ENCODE results near the gene PSMC1. TPM values are rescaled to one million over a fixed set of nuclear protein-coding genes. Genes with fewer than 3 reads are reported as not detected.

Gene PSMC1
- total RNA-seq, 1 donor from 2014 or later = 162 TPM

DNA sequence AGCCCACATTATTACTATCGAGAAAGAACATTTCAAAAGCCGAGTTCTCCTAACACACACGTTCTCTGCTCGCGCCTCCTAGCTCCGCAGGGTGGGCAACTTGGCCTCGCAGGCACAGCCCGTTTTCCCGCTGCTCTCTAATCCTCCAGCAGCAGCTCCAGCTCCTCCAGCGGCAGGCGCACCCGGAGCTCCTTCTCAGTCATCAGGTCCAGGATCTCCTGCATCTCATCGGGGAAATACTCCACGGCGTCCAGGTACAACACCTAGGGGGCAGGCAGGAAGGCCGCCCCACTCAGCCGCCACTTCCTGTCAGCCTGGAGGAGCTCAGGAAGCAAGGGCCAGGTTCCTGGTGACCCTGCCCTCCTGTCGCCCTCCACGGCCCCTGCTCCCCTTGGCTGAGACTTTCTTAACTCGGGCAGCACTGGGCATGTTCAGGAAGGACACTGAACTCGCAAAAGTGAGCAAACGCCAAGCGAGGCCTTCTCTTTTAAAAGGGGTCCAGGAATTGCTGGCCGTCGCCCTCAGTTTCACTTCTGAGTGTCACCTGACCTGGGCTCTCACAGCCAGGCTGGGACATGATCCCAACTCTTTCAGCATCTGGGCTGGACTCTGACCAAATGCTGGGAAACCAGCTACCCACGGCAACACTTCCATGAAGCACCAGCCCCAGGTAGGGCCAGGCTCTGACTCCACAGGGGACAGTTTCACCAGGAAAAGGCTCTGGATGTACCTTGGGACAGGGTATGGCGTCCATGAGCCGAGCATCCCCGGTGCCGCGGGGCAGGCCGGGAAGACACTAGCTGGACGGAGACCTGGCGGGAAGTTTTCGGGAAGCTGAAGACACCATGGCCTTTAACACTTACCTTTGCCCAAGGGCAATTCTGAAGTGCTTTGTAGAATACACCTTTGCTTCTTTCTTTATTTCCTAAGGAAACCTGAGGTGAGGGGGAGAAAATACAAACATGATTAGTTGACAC lies 22.1 kb downstream of the PSMC1 start:
- H3K9me3 Mint-ChIP-seq = no peaks in the 10 kb centered on the region
- H3K27ac Mint-ChIP-seq = no peak overlapping the region
- no peak overlapping the region for H3K4me3 Mint-ChIP-seq (ENCODE audit: low read depth)
- H3K4me1 Mint-ChIP-seq (ENCODE audit: low read depth) = peaks cover 17% of the 10 kb centered on the region
- no peak for DNase-seq (ENCODE audit: low spot score)
- no peaks in the 10 kb centered on the region for H3K27me3 Mint-ChIP-seq (ENCODE audit: low read depth)
- peaks cover 24% of the 10 kb centered on the region for H3K36me3 Mint-ChIP-seq (ENCODE audit: low read depth)
- intact Hi-C loops (cut with micrococcal nuclease) = no loop called here

DNA sequence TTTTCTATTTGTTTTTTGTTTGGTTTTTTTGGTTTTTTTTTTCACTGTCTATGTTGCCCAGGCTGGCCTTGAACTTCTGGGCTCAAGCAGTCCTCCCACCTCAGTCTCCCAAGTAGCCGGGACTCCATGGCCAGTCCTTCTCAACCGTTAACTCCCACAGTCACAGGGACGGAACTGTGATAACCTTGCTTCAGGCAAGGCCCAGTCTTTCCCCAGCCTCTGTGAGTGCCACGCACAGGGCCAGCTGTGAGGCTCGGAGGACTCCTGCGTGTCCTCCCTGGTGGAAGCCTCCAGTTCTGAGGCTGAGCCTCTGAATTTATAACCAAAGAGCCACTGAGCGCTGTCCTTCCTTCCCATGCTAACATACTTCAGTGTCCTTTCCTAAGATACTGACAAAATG lies 23.7 kb downstream of the PSMC1 start:
- intact Hi-C loops (cut with micrococcal nuclease) = no loop called here
- H3K4me1 Mint-ChIP-seq (ENCODE audit: low read depth) = peaks cover 12% of the 10 kb centered on the region
- no peaks in the 10 kb centered on the region for H3K27me3 Mint-ChIP-seq (ENCODE audit: low read depth)
- no peak for DNase-seq (ENCODE audit: low spot score)
- no peaks in the 10 kb centered on the region for H3K9me3 Mint-ChIP-seq
- no peak overlapping the region for H3K27ac Mint-ChIP-seq
- no peak overlapping the region for H3K4me3 Mint-ChIP-seq (ENCODE audit: low read depth)
- peaks cover 13% of the 10 kb centered on the region for H3K36me3 Mint-ChIP-seq (ENCODE audit: low read depth)

DNA sequence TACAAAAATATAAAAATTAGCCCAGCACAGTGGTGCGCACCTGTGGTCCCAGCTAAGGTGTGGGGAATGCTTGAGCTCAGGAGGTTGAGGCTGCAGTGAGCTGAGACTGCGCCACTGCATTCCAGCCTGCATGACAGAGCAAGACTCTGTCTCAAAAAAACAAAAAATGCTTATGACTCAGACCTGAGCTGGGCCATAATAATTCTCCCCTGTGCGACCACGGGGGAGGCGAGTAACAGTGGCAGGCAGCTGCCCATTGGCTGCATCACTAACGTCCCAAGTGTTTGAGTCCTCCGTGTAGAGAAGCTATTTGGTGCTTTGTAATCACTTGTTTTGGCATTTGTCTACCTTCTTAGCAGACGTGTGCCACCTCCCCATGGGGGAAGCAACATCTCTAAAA lies 24.9 kb downstream of the PSMC1 start:
- H3K36me3 Mint-ChIP-seq (ENCODE audit: low read depth) = peaks cover 17% of the 10 kb centered on the region
- H3K27me3 Mint-ChIP-seq (ENCODE audit: low read depth) = no peaks in the 10 kb centered on the region
- H3K27ac Mint-ChIP-seq = no peak overlapping the region
- intact Hi-C loops (cut with micrococcal nuclease) = no loop called here
- peaks cover 4% of the 10 kb centered on the region for H3K4me1 Mint-ChIP-seq (ENCODE audit: low read depth)
- no peak overlapping the region for H3K4me3 Mint-ChIP-seq (ENCODE audit: low read depth)
- no peaks in the 10 kb centered on the region for H3K9me3 Mint-ChIP-seq
- no peak for DNase-seq (ENCODE audit: low spot score)

DNA sequence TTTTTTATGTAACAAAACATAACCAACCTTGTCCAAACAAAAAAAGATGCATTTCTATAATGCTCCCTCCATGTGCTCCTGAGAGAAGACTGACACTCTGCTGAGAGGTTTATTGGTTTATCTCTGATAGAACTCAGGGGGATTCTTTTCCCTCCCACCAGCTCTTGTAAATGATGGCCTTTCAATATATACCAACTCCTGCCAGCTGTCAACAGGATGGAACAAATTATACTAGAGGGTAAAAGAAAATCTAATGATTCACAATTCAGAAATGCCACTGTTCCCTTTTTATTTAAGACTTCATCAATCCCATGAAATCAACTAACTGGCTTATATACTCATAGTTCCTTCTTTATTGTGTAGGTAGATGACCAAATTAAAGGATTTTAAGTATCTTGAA lies 25.4 kb downstream of the PSMC1 start:
- Mint-ChIP-seq H3K36me3 (ENCODE audit: low read depth) (peaks cover 15% of the 10 kb centered on the region), H3K27ac (no peak overlapping the region), H3K4me1 (ENCODE audit: low read depth) (no peaks in the 10 kb centered on the region), H3K9me3 (no peaks in the 10 kb centered on the region), H3K27me3 (ENCODE audit: low read depth) (no peaks in the 10 kb centered on the region), H3K4me3 (ENCODE audit: low read depth) (no peak overlapping the region)
- intact Hi-C loops (cut with micrococcal nuclease) = no loop called here
- DNase-seq (ENCODE audit: low spot score) = no peak

DNA sequence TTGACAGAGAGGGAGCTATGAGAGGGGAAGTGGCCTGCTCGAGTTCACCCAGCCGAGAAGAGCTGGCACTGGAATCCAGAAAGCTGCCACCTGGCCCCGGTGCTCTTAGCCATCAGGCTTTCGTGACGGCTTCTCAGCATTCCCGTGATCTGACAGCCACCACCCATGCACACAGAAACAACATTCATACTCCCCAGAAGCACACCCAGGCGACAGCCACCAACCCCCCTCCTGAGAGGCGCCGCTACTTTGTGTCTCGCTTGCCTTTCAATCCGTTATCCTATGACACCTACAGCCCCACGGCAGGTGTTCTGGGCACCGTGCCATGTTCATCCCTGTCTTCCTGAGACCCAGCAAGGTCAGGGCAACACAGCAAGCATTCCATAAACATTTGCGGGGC lies 31.4 kb downstream of the PSMC1 start:
- intact Hi-C loops (cut with micrococcal nuclease) = no loop called here

DNA sequence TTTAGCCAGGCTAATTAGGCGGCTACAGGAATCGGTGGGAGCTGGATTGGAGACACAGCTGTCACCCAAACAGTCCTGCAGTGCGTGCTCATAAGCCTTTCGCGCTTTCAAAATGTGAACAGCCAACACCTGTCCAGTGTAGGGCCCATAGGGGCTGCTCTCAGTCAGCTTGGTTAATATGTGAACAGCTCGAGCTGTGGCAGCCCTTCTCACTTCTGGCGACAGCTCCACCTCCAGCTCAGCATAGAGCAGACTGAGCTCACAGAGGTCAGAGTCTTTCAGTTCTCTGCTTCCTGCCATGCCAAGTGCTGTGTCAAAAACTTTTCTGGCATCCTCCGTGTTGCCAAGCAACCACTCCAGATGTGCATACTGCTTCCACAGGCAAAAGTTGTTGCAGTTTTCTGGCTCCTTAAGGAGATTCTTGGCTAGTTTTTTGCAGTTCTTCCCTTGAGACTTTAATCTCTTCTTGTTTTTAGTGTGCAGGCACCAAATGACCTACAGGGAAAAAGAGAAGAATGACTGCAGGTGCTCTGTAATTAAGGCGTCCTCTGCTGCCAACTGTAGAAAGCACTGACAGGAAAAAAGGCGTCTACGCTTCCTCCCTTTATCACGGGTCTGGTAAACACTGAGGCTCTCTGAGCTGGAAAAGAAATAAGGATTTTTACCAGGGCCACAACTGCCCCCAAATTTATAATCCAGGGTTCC lies 32.5 kb downstream of the PSMC1 start:
- intact Hi-C loops (cut with micrococcal nuclease) = no loop called here
- no peak overlapping the region for H3K4me3 Mint-ChIP-seq (ENCODE audit: low read depth)
- peaks cover 11% of the 10 kb centered on the region for H3K4me1 Mint-ChIP-seq (ENCODE audit: low read depth)
- no peaks in the 10 kb centered on the region for H3K9me3 Mint-ChIP-seq
- no peaks in the 10 kb centered on the region for H3K27me3 Mint-ChIP-seq (ENCODE audit: low read depth)
- peaks cover 42% of the 10 kb centered on the region for H3K36me3 Mint-ChIP-seq (ENCODE audit: low read depth)
- H3K27ac Mint-ChIP-seq = no peak overlapping the region
- DNase-seq (ENCODE audit: low spot score) = no peak

More for the DNA sequence above, 31.4 kb downstream of the PSMC1 start:
- Mint-ChIP-seq H3K4me1 (ENCODE audit: low read depth) (peaks cover 11% of the 10 kb centered on the region), H3K27me3 (ENCODE audit: low read depth) (no peaks in the 10 kb centered on the region), H3K36me3 (ENCODE audit: low read depth) (peaks cover 42% of the 10 kb centered on the region), H3K27ac (no peak overlapping the region), H3K4me3 (ENCODE audit: low read depth) (no peak overlapping the region), H3K9me3 (no peaks in the 10 kb centered on the region)
- no peak for DNase-seq (ENCODE audit: low spot score)

DNA sequence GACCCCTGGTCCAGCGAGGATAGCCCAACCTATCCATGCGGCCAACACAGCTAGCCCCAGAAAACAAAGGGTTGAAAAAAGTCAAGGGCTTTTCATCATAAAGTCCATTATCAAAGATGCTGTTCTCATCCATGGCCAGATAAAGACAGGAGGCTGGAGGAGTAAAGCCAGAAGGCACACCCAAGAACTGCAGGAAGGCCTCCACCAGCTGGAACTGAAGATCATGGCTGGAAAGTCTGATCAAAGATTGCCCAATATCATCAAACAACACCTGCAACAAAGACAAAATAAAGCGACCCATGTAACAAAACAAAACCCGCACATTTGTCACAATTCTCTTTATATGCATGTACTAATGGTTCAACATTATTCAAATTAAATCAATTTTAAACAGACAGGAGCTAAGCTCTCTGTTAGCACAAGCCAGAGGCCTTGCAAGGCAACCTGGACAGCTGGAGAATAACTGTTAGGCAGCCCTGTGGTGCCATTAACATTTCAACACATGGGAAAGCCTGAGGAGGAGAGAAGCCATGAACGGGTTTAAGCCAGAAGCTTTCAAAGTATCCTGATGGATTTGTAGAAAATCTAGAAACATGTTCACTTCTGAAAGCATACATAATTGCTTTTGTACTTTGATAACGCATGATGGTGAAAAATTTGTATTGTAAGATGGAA lies 34.1 kb downstream of the PSMC1 start:
- no peak for DNase-seq (ENCODE audit: low spot score)
- intact Hi-C loops (cut with micrococcal nuclease) = no loop called here
- peaks cover 11% of the 10 kb centered on the region for H3K4me1 Mint-ChIP-seq (ENCODE audit: low read depth)
- peaks cover 48% of the 10 kb centered on the region for H3K36me3 Mint-ChIP-seq (ENCODE audit: low read depth)
- H3K9me3 Mint-ChIP-seq = no peaks in the 10 kb centered on the region
- H3K4me3 Mint-ChIP-seq (ENCODE audit: low read depth) = no peak overlapping the region
- H3K27ac Mint-ChIP-seq = no peak overlapping the region
- H3K27me3 Mint-ChIP-seq (ENCODE audit: low read depth) = no peaks in the 10 kb centered on the region

DNA sequence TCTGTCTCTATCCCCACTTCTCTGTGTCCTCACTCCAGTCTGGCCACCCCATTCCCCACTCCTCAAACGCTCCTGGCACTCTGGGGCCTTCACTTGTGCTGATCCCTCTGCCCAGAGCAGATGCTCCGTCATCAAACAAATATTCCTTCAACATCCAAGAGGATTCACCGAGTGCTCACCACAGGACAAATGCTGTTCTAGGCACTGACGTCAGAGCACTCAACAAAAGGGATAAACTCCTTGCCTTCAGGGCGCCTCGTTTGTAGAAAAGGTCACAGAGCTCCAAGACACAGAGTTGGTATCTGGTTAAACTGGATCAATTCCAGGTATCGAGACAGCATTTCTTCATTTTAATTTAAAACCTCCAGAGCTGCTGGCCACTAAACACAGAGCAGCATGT lies 35.3 kb downstream of the PSMC1 start:
- Mint-ChIP-seq H3K27ac (no peak overlapping the region), H3K27me3 (ENCODE audit: low read depth) (no peaks in the 10 kb centered on the region), H3K9me3 (no peaks in the 10 kb centered on the region), H3K4me3 (ENCODE audit: low read depth) (no peak overlapping the region), H3K4me1 (ENCODE audit: low read depth) (peaks cover 11% of the 10 kb centered on the region), H3K36me3 (ENCODE audit: low read depth) (peaks cover 48% of the 10 kb centered on the region)
- no peak for DNase-seq (ENCODE audit: low spot score)
- intact Hi-C loops (cut with micrococcal nuclease) = no loop called here

DNA sequence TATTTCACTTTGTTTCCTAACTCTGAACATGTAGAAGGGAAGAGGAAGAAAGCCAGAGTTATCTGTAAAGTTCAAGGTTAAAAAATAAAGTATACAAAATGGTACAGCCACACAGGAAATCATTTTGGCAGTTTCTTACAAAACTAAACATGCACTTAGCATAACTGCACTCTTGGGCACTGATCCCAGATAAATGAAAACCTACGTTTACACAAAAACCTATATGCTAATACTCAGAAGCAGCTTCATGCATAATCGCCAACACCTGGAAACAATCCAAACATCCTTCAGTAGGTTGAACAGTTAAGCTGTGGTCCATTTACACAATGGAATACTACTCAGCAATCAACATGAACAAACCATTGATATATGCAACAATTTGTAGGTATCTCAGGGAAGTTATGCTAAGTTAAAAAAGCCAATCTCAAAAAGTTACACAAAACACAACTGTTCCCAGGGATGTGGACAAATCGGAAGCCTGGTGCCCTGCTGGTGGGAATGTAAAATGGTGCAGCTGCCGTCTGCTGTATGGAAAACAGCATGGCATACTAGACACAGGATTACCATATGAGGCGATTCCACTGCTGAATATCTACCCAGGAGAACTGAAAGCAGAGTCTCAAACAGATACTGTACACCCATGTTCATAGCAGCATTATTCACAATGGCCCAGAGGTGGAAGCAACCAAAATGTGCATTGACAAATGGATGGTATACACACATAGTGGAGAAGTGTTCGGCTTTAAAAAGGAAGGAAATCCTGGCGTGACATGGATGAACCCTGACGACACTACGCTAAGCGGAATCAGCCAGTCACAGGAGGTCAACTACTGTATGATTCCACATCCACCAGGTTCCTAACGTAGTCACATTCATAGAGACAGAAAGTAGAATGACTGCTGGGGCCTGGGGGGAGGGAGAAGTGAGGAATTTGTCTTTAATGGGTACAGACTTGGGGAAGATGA lies 37.7 kb downstream of the PSMC1 start:
- H3K9me3 Mint-ChIP-seq = no peaks in the 10 kb centered on the region
- H3K27ac Mint-ChIP-seq = no peak overlapping the region
- H3K4me3 Mint-ChIP-seq (ENCODE audit: low read depth) = no peak overlapping the region
- H3K27me3 Mint-ChIP-seq (ENCODE audit: low read depth) = no peaks in the 10 kb centered on the region
- H3K4me1 Mint-ChIP-seq (ENCODE audit: low read depth) = peaks cover 11% of the 10 kb centered on the region
- no peak for DNase-seq (ENCODE audit: low spot score)
- intact Hi-C loops (cut with micrococcal nuclease) = no loop called here
- peaks cover 50% of the 10 kb centered on the region for H3K36me3 Mint-ChIP-seq (ENCODE audit: low read depth)

DNA sequence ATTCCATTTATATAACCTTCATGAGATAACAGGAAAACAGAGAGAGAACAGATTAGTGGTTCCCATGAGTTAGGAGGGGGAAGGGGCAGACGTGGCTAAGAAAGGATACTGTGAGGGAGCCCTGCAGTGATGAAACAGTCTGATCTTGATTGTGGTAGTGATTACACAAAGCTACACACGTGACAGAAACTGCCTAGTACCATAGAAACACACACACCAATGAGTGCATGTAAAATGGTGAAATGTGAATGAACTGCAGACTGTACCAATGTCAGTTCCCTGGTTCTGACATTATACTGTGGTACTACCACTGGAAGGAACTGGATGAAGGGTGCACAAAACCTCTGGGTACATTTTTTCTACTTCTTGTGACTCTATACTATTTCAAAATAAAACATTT lies 38.5 kb downstream of the PSMC1 start:
- H3K9me3 Mint-ChIP-seq = no peaks in the 10 kb centered on the region
- intact Hi-C loops (cut with micrococcal nuclease) = no loop called here
- peaks cover 48% of the 10 kb centered on the region for H3K36me3 Mint-ChIP-seq (ENCODE audit: low read depth)
- no peak for DNase-seq (ENCODE audit: low spot score)
- no peaks in the 10 kb centered on the region for H3K27me3 Mint-ChIP-seq (ENCODE audit: low read depth)
- no peak overlapping the region for H3K27ac Mint-ChIP-seq
- peaks cover 11% of the 10 kb centered on the region for H3K4me1 Mint-ChIP-seq (ENCODE audit: low read depth)
- H3K4me3 Mint-ChIP-seq (ENCODE audit: low read depth) = no peak overlapping the region

DNA sequence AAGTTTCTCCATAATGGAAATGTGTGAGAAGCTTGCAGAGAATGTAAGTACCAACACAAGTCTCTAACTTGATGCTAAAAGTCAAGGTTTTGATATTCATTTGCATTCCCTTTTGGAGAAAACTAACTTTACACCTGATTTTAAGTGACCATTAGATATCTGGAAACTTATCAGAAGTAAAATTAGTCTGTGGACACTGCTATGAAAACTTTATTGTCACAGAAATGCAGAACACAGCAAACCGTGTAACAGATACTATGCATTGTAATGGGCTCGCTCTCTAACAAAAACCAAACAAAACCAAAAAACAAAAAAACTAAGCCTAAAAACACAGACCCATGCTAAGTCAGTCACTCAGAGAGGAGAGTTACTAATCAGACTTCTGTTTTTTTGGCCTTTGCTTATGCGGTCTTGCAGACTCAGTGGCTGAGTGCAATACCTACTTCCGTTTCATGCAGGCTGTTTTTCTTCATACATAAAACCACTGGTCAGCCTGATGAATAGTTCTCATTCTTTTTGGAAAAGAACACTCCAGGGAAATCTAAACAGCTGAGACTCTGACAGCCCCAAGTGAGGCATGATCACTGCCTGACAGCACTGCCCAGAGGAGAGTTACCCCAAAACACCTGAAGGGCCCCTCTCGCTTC lies 39.6 kb downstream of the PSMC1 start:
- H3K9me3 Mint-ChIP-seq = no peaks in the 10 kb centered on the region
- H3K4me3 Mint-ChIP-seq (ENCODE audit: low read depth) = no peak overlapping the region
- H3K27ac Mint-ChIP-seq = no peak overlapping the region
- intact Hi-C loops (cut with micrococcal nuclease) = no loop called here
- DNase-seq (ENCODE audit: low spot score) = no peak
- H3K36me3 Mint-ChIP-seq (ENCODE audit: low read depth) = peaks cover 50% of the 10 kb centered on the region
- H3K27me3 Mint-ChIP-seq (ENCODE audit: low read depth) = no peaks in the 10 kb centered on the region
- H3K4me1 Mint-ChIP-seq (ENCODE audit: low read depth) = peaks cover 13% of the 10 kb centered on the region

DNA sequence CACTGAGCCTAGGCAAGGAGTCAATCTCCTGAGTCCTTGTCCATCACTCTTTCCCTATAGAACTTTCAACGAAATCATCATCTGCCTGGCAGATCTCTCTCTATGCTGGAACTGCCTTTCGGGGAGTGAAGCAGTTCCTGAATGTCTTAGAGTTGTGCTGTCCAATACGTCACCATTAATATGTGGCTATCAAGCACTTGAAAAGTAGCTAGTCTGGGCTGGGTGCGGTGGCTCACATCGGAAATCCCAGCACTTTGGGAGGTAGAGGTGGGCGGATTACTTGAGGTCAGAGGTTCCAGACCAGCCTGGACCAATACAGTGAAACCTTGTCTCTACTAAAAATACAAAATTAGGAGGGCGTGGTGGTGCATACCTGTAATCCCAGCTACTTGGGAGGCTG lies 40.3 kb downstream of the PSMC1 start:
- intact Hi-C loops (cut with micrococcal nuclease) = no loop called here
- H3K27ac Mint-ChIP-seq = no peak overlapping the region
- DNase-seq (ENCODE audit: low spot score) = no peak
- peaks cover 9% of the 10 kb centered on the region for H3K4me1 Mint-ChIP-seq (ENCODE audit: low read depth)
- no peaks in the 10 kb centered on the region for H3K27me3 Mint-ChIP-seq (ENCODE audit: low read depth)
- no peaks in the 10 kb centered on the region for H3K9me3 Mint-ChIP-seq
- H3K4me3 Mint-ChIP-seq (ENCODE audit: low read depth) = no peak overlapping the region
- H3K36me3 Mint-ChIP-seq (ENCODE audit: low read depth) = peaks cover 52% of the 10 kb centered on the region
